Fibroblast of lung (primary cell): ENCODE data around the gene MSANTD2. TPM values are rescaled to one million over a fixed set of nuclear protein-coding genes. Genes with fewer than 3 reads are reported as not detected.

Experiments used
- DNase-seq, 2 donors: peaks; one replicate each; pipeline versions ENCODE4 v3.0.0 to v3.0.0-alpha.2; 2010; ENCODE audit warnings: low read depth in 2 of 2
- H2AFZ ChIP-seq: 2 replicates; pipeline ENCODE4 v1.5.1; 2012; ENCODE audit warnings: low read length, control low read depth, inconsistent platforms
- H3K27ac ChIP-seq: 2 replicates; pipeline ENCODE4 v1.5.1; 2011; ENCODE audit warnings: low read length, control low read depth; ENCODE audit not compliant: insufficient read depth
- H3K27me3 ChIP-seq: 2 replicates; pipeline ENCODE4 v1.5.1; 2011; ENCODE audit warnings: mild to moderate bottlenecking, low read length; ENCODE audit not compliant: control insufficient read depth, insufficient read depth
- H3K36me3 ChIP-seq: 2 replicates; pipeline ENCODE4 v1.5.1; 2011; ENCODE audit warnings: low read length; ENCODE audit not compliant: control insufficient read depth, insufficient read depth
- H3K4me1 ChIP-seq: 2 replicates; pipeline ENCODE4 v1.5.1; 2011; ENCODE audit warnings: low read length; ENCODE audit not compliant: control insufficient read depth, insufficient read depth; ENCODE audit errors: extremely low read depth
- H3K4me2 ChIP-seq: 2 replicates; pipeline ENCODE4 v1.5.1; 2011; ENCODE audit warnings: low read length, control low read depth; ENCODE audit not compliant: insufficient read depth; ENCODE audit errors: extremely low read depth
- H3K4me3 ChIP-seq, 4 experiments: fragments of 200-600 bp in 1 of 4; sonication (generic) in 1 of 4; replicated peaks in 1 of 4; 2 replicates each; pipeline ENCODE4 v1.5.1; 2011 to 2016; ENCODE audit warnings: low read length in 4 of 4, low read depth in 3 of 4, mild to moderate bottlenecking in 3 of 4, control low read depth in 2 of 4, inconsistent platforms in 1 of 4, mixed read lengths in 1 of 4; ENCODE audit not compliant: insufficient read depth in 1 of 4; ENCODE audit errors: control extremely low read depth in 1 of 4
- H3K79me2 ChIP-seq: 2 replicates; pipeline ENCODE4 v1.5.1; 2012; ENCODE audit warnings: mild to moderate bottlenecking, low read length, inconsistent platforms; ENCODE audit not compliant: control insufficient read depth, insufficient read depth
- H3K9ac ChIP-seq: 2 replicates; pipeline ENCODE4 v1.5.1; 2011; ENCODE audit warnings: mild to moderate bottlenecking, low read length, control low read depth; ENCODE audit not compliant: insufficient read depth
- H3K9me3 ChIP-seq: 2 replicates; pipeline ENCODE4 v1.5.1; 2012; ENCODE audit warnings: low read depth, low read length; ENCODE audit not compliant: control insufficient read depth, insufficient read depth
- H4K20me1 ChIP-seq: 2 replicates; pipeline ENCODE4 v1.5.1; 2011; ENCODE audit warnings: low read length; ENCODE audit not compliant: control insufficient read depth, insufficient read depth; ENCODE audit errors: extremely low read depth
- CTCF ChIP-seq, 2 donors: IDR thresholded peaks in 1 of 2; conservative IDR thresholded peaks in 1 of 2; 1 replicate in 1 of 2; 2 replicates in 1 of 2; pipeline ENCODE4 v1.5.1; 2011 to 2012; ENCODE audit warnings: low read length in 2 of 2, control low read depth in 1 of 2, inconsistent platforms in 1 of 2, low read depth in 1 of 2, mild to moderate bottlenecking in 1 of 2
- EZH2 ChIP-seq: IDR thresholded peaks from 2 replicates; pipeline ENCODE4 v1.5.1; 2012; ENCODE audit warnings: low read length, control low read depth, mild to moderate bottlenecking; ENCODE audit errors: missing control alignments
- polyA plus RNA-seq, 2 donors: library from polyadenylated mRNA; depleted of rRNA in 1 of 2; stranded (reverse) in 1 of 2; unstranded in 1 of 2; fragments of >200 nt; gene quantifications; 2 replicates each; pipeline ENCODE4 v1.2.1, GENCODE V29; 2011 to 2012; ENCODE audit warnings: missing spikeins in 1 of 2
- total RNA-seq: library from RNA; depleted of rRNA; stranded (reverse); fragments of >200 nt; gene quantifications from 2 replicates; pipeline ENCODE4 v1.2.1, GENCODE V29; 2014

The MSANTD2 gene
- total and polyA plus RNA-seq, 2 donors (not counting 1 experiment from before 2014, with no cell fraction given), result 6.3 to 6.6 TPM

GRCh38 chr11:124799348-124800225, 619 bp downstream of the MSANTD2 start:
- TF ChIP-seq CTCF (conservative IDR thresholded peaks at IDR 0.05 in 1 of 2, IDR thresholded peaks at IDR 0.05 in 1 of 2; ENCODE audit: low read depth in 1 of 2, low read length in 2 of 2) (no peak), EZH2 (no peak)
- Histone ChIP-seq H3K9ac (peak overlapping the region; percentile 100), H2AFZ (peak overlapping the region; percentile 77), H3K4me3 (peak overlapping the region; percentile 60 to 94 (median 88)), H3K27me3 (no peaks in the 10 kb centered on the region), H3K4me2 (peak overlapping the region; percentile 93), H4K20me1 (no peaks in the 10 kb centered on the region), H3K79me2 (peaks cover 52% of the 10 kb centered on the region), H3K4me1 (peaks cover 11% of the 10 kb centered on the region), H3K27ac (peak overlapping the region; percentile 99), H3K9me3 (no peaks in the 10 kb centered on the region), H3K36me3 (no peaks in the 10 kb centered on the region)
- peak; percentile 21 to 25 for DNase-seq

- peaks cover 57% of the 10 kb centered on the region for H3K79me2 ChIP-seq
- TF ChIP-seq CTCF (conservative IDR thresholded peaks at IDR 0.05 in 1 of 2, IDR thresholded peaks at IDR 0.05 in 1 of 2; ENCODE audit: low read depth in 1 of 2, low read length in 2 of 2) (no peak), EZH2 (no peak)
- H3K9me3 ChIP-seq, result no peaks in the 10 kb centered on the region
- peak overlapping the region; percentile 45 for H2AFZ ChIP-seq
- H3K27ac ChIP-seq, result peak overlapping the region; percentile 99
- no peaks in the 10 kb centered on the region for H3K27me3 ChIP-seq
- peak overlapping the region; percentile 93 for H3K4me2 ChIP-seq
- DNase-seq, result peak; percentile 72 to 83
- peaks cover 11% of the 10 kb centered on the region for H3K4me1 ChIP-seq
- peaks cover under 1% of the 10 kb centered on the region for H4K20me1 ChIP-seq
- H3K9ac ChIP-seq, result peak overlapping the region; percentile 100
- H3K4me3 ChIP-seq, result peak overlapping the region; percentile 60 to 94 (median 88)
- no peaks in the 10 kb centered on the region for H3K36me3 ChIP-seq
Measured at GRCh38 chr11:124798991-124799347, 1.2 kb downstream of the MSANTD2 start.

- TF ChIP-seq EZH2 (no peak), CTCF (conservative IDR thresholded peaks at IDR 0.05 in 1 of 2, IDR thresholded peaks at IDR 0.05 in 1 of 2; ENCODE audit: low read depth in 1 of 2, low read length in 2 of 2) (no peak)
- no peak overlapping the region for H2AFZ ChIP-seq
- H3K27me3 ChIP-seq, result no peaks in the 10 kb centered on the region
- peaks cover 1% of the 10 kb centered on the region for H4K20me1 ChIP-seq
- H3K79me2 ChIP-seq, result peaks cover 77% of the 10 kb centered on the region
- H3K36me3 ChIP-seq, result no peaks in the 10 kb centered on the region
- no peaks in the 10 kb centered on the region for H3K9me3 ChIP-seq
- no peak overlapping the region for H3K27ac ChIP-seq
- no peak overlapping the region for H3K4me3 ChIP-seq
- no peak overlapping the region for H3K4me2 ChIP-seq
- no peak for DNase-seq
- no peak overlapping the region for H3K9ac ChIP-seq
- peaks cover 8% of the 10 kb centered on the region for H3K4me1 ChIP-seq
Measured at GRCh38 chr11:124796312-124796711, 3.9 kb downstream of the MSANTD2 start.
